ENCODE results near the gene PLA2G5.
"Not testable (repeated sequence)": the region's sequence is repeated elsewhere in the genome, so short reads cannot be mapped to it uniquely, and the experiment has no call there.

Gene PLA2G5

DNA sequence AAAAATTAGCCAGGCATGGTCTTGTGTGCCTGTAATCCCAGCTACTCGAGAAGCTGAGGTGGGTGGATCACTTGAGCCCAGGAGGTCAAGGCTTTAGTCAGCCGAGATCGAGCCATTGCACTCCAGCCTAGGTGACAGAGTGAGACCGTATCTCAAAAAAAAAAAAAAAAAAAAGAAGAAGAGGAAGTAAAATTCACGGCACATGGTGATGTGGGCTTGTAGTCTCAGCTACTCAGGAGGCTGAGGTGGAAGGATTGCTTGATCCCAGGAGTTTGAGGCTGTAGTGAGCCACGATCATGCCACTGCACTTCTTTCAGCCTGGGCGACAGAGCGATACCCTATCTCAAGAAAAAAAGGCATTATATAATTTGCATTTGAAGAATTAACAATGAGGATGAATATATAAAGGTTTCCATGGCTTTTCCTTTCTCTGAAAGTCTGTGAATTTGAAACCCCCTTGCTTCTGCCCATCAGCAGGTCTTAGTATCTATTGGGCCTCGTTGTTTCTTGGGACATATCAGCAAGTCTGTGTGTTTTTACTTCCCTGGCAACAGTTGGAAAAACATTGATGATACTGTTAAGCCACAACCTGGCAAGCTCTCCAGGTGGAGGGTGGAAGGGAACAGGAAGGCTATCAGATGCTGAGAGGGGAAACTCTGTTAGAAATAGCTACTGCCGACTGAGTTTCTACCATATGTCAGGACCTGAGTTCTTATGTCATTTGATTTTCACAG, 53.9 kb downstream of the PLA2G5 start:
- no peak for DNase-seq

DNA sequence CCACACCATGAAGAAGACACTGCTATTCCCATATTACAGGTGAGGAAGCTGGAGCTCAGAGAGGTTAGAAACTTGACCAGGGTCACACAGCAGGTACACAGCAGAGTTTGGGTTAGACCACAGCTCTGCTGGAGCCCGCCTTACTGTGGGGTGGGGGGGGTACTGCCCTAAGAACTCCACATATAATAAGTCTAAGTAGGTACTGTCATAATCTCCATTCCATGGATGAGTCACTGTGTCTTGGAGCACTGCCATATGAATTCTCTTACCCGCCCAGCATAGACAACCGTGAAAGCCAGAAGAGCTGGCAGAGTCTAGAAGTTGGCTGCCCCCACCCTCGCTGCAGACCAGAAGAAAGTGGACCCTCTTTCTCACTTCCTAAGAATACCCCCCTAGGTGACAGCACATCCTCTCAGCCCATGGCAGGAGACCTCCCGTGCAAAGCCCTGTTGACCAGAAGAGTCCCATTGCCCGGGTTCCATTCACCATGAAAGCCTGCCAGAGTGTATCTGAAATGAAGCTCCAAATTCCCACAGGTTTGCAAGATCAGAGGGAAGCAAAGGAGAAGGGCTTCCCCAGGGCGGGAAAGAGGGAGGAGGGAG, 54.6 kb downstream of the PLA2G5 start:
- DNase-seq, result no peak

DNA sequence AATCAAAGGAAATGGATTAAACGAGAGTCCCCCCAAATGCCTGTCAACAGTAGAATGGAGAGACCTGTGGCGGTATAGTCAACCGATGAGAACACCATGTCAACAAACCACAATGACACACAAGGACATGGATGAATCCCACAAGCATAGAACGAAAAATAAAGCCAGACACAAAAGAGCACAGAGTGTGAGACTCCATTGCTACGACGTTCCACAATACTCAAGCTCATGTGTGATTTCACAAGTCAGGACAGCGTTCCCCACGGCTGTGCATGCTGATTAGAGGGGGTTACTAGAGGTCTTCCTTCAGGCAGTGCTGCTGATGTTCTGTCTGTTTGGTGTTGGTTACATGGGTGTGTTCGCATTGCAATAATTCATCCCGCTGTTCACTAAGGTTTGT, 55.1 kb downstream of the PLA2G5 start:
- DNase-seq, result no peak

DNA sequence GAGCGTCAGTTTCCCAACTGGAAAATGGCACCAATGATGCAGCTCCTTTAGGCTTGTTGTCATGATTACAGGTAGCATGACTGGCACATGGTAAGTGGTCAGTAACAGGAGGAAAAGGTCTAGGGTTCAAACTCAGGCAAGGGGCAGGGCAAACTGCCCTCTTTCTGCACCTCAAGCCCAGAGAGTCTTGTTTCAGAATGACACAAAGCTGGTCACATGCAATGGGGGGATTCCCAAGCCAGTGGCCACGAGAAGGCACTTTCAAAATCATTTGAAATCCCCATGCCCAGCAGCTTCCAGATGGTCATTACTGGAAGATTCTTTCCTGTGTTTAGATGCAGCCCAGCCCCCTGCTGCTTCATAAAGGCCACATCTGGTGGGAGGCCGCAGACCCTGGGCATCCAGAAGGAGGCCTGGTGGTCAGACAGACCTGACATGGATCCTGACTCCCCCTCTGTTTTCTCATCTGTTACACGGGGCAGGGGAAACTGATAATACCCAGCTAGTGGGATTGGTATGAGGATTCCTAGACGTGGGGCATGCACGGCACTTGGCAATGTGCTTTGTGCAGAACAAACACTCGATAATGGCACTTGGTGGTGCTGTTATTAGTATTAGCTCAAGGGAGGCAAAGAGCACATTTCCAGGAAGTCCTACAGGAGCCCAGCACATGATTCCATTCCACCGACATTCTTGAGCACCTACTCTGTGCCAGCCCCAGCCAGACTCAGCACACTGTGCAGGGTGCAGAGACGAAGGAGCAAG, 56.2 kb downstream of the PLA2G5 start:
- DNase-seq, result no peak

DNA sequence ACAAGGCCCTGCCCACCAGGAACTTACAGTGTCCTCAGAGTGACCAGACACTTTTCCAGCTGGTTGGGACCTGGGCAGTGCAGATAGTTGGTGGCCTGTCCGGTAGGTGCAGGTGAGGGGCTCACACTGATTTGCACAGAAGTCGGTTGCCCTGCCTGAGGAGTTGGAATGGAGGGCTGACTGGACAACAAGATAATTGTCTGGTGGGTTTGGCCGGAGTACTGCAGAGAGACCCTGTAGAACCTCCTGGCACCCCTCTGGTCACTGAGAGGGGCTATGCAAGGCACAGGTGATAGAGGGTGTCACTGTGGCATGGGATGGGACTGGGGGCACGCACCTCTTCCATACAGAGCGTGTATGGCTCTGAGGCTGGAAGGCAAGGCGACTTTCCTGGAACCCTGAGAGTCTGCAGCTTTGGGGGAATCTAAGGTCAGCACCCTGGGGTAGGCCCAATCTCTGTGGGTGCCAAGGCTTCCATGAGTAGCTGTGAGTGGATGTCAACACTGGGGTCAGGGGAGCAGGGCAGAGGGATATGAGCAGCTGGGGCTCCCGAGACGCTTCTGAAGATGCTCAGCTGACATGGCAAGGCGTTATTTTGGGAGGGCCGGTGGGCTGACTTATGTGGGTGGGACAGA, 56.9 kb downstream of the PLA2G5 start:
- no peak for DNase-seq

DNA sequence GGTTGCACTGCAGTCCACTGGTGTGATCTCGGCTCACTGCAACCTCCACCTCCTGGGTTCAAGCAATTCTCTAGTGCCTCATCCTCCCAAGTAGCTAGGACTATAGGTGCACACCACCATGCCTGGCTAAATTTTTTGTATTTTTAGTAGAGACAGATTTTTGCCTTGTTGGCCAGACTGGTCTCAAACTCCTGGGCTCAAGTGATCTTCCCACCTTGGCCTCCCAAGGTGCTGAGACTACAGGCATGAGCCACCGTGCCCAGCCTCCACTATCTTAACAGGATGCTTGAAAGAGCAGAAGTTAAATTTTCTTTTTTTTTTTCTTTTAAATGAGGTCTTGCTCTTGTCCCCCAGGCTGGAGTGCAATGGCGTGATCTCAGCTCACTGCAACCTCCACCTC, 60.5 kb downstream of the PLA2G5 start:
- not testable (repeated sequence) for DNase-seq

DNA sequence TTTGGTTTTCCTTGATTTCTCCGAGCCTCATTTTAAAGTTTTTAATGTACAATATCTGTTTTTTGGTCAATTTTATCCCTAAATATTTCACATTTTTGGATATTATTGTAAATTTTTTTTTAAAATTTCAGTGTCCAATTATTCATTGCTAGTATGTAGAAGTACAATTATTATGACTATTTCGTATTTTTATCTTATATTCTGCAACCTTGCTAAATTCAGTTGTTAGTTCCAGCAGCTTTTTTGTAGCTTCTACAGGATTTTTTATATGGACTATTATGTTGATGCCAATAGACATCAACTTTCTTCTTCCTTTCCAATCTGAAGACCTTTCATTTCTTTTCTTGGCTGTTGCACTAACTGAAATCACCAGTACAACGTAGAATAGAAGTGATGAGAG, 65.0 kb downstream of the PLA2G5 start:
- DNase-seq, result no peak

DNA sequence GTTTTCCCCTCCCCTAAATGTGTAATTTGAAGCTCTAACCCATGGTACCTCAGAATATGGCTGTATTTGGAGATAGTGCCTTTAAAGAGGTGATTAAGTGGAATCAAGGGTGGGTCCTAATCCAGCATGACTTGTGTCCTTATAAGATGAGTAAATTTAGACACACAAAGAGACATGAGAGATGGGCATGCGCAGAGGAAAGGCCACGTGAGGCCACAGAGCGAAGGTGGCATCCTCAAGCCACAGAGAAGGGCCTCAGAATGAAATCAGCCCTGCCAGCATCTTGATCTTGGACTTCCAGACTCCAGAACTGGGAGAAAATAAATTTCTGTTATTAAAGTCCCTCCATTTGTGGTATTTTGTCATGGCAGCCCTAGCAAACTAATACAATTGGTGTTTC, 66.3 kb downstream of the PLA2G5 start:
- no peak for DNase-seq

DNA sequence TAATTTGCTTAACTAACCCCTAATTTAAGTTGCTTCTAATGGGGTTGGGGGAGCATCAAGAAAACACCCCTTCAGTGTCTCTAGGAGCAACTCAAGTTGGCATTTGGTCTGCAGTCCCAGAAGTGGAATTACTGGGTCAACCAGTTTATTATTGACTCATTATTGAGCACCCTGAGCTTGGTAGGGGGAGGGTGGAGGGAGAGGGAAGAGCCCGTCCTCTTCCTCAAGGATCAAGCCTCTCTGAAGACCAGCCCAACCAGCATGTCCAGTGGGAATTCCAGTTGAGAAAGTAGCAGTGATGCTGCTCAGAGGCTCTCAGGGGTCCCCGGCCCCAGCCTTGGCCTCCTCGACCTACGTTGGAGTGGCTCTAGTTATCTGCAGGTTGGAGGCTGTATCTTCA, 67.1 kb downstream of the PLA2G5 start:
- no peak for DNase-seq

DNA sequence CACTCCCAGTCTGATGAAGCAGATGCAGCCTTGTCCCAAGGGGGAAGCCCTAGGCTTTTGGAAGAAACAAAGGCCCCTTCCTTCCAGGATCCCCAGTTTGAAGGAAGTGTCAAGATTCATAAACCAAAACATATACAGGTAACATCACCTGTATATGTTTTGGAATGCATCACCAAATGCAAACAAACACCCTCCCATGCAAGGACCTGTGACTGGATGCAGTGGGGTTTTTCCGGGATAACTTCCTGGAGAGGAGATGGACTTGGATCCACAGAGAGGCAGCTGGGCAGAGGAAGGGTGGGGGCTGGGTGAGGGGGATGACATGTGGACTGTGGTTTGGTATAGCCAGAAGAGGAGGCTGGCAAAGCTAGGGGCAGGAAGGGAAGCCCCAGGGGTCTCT, 67.6 kb downstream of the PLA2G5 start:
- no peak for DNase-seq

DNA sequence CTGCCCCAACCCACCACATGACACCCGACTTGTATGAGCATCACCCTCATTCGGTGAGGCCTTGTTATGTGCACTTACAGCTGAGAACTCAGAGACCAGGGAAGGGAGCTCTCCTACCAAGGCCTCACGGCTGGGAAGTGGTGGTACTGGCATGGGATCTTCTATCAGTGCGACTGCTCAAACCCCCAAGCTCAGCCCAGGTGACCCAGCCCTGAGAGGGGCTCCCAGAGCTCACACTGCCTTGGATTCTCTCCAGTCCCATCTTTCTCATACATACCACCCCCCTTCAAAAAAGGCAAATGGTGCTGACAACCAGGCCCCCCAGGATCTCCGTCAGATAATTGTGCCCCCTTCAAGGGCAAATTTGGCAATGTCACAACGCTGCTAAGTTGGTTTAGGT, 68.4 kb downstream of the PLA2G5 start:
- DNase-seq, result no peak

DNA sequence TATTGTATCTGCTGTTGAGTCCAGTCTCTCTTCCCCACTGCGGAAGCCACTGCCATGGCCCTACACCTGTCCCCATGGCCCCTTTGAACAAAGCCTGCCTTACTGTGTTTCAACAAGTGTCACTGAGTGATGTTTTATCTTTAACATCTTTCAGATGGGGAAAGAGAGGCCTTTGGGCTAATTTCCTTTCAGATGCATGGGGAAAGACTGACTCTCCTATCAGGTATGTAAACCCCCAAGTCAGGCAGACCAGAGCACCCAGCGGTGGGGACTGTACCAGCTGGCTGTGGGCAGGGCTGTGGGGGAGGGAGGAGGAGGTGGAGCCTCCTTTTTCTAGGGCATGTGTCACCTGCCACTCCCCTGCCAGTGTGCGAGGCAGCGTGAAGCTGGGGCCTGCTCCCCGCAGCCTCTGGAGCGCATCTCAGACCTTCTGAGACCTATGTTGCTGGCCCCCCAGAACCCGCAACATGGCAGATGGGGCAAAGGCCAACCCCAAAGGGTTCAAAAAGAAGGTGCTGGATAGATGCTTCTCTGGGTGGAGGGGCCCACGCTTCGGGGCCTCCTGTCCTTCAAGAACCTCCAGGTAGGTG, 69.1 kb downstream of the PLA2G5 start, which contains the start of gene PLA2G2F:
PLA2G2F (plus strand) TSS at position 363 of the 590 bp plus-strand sequence; CDS start at position 468, 105 bp downstream.
- DNase-seq, result no peak

DNA sequence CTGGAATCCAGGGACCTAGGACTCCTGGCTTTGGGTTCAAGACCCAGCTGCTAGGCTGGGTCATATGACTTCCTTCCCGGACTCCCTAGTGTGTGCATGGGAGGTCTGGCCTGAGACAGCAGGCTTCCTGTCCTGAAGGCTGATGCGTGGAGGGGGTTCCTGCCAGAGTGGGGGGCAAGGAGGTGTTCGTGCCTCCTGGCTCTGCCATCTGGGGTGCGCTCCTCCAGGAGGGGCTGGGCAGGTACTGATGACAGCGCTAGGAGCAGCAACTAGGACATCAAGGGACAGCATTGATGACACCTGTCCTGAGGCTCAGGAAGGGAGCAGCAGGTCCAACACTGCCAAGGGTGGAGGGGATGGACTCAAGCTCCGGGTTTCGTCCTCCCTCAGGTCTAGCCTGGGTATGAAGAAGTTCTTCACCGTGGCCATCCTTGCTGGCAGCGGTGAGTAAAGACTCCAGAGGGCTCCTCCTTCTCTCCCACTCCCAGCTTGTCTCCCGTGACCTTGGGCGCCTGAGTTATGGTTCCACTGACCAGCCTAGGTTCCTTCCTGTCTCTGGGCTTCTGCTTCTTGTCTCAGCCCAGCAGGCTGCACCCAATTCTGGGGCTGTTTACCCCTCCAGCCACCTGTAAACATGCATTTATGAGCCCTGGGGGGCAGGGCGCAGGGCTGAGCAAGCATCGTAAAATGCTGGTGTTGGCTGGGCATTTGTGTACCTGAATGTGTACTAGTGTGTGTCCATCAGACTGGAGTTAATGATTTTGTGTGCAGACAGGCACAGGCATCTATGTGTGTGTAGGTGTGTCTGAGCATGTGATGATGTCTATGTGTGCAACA, 70.0 kb downstream of the PLA2G5 start:
- no peak for DNase-seq

DNA sequence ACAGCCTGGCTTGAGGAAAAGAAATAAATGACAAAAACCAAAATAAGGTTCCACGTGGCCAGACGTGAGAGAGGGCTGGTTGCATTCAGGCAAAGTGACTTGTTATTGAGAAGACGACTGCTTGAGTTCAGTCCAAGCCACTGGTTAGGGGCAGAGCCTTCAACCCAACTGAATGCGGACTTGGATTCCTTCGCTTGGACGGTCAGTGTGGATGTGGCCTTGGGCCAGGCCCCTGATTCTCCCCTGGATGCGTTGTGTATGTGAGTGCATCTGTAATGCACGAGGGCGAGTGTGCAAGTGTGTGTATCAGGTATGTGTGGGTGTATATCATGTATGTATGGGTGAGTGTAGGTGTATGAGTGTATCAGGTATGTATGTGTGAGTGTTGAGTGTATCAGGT, 71.0 kb downstream of the PLA2G5 start:
- no peak for DNase-seq

DNA sequence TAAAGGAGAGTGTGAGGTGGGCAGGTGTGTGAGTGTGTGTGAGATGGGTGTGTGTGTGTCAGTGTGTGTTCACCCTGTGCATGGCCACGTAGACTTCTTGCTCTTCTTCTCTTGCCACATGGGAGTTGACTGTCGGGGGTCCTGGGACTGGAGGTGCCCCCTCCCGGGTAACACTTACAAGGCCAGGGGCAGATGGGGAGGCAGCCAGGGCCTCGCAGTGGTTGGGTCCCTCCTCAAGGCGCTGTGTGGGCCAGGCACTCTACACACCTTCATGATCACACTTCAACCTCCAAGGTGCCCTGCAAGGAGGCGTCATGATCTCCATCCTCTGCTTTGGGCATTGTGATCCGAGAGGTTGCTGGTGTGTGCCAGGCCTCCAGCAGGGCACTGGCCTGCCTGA, 71.5 kb downstream of the PLA2G5 start:
- no peak for DNase-seq

Measured in 8988T (cell line).